NCI-H69 (cell line): ENCODE results near the gene ZPLD1.

Experiments
- DNase-seq: peaks from one replicate; lab custom pipeline; 2025; lab: John Stamatoyannopoulos, UW

Gene ZPLD1

GRCh38 chr3:102466001-102466400 is 31.2 kb downstream of the ZPLD1 start:
- DNase-seq, result peak; percentile 45

- no peak for DNase-seq
These were observed 35.3 kb downstream of the ZPLD1 start for GRCh38 chr3:102470066-102470465.

- DNase-seq, result peak; percentile 14
These were observed 36.2 kb downstream of the ZPLD1 start for GRCh38 chr3:102471001-102471400.

- DNase-seq, result no peak
These were observed 36.7 kb downstream of the ZPLD1 start for GRCh38 chr3:102471491-102471890.

- DNase-seq, result no peak
These were observed 38.8 kb downstream of the ZPLD1 start for GRCh38 chr3:102473648-102474047.

GRCh38 chr3:102474207-102474606 is 39.4 kb downstream of the ZPLD1 start:
- DNase-seq, result no peak

GRCh38 chr3:102476198-102476597 is 41.4 kb downstream of the ZPLD1 start:
- no peak for DNase-seq

GRCh38 chr3:102478160-102478559 is 43.3 kb downstream of the ZPLD1 start:
- peak; percentile 70 for DNase-seq

- no peak for DNase-seq
These were observed 45.3 kb downstream of the ZPLD1 start for GRCh38 chr3:102480139-102480538.

- no peak for DNase-seq
These were observed 46.2 kb downstream of the ZPLD1 start for GRCh38 chr3:102481050-102481449.

GRCh38 chr3:102483556-102483955 is 48.7 kb downstream of the ZPLD1 start:
- no peak for DNase-seq

GRCh38 chr3:102484363-102484762 is 49.5 kb downstream of the ZPLD1 start:
- DNase-seq, result no peak

- DNase-seq, result no peak
These were observed 50.9 kb downstream of the ZPLD1 start for GRCh38 chr3:102485701-102486100.

GRCh38 chr3:102488331-102488730 is 53.5 kb downstream of the ZPLD1 start:
- DNase-seq, result no peak

GRCh38 chr3:102492300-102492699 is 57.5 kb downstream of the ZPLD1 start:
- no peak for DNase-seq

- DNase-seq, result no peak
These were observed 62.8 kb downstream of the ZPLD1 start for GRCh38 chr3:102497571-102497970.

GRCh38 chr3:102505542-102505941 is 70.7 kb downstream of the ZPLD1 start:
- DNase-seq, result no peak

- peak; percentile 72 for DNase-seq
These were observed 75.8 kb downstream of the ZPLD1 start for GRCh38 chr3:102510663-102511062.

- DNase-seq, result no peak
These were observed 76.4 kb downstream of the ZPLD1 start for GRCh38 chr3:102511168-102511567.

- DNase-seq, result no peak
These were observed 76.8 kb downstream of the ZPLD1 start for GRCh38 chr3:102511639-102512038.

- peak; percentile 55 for DNase-seq
These were observed 78.1 kb downstream of the ZPLD1 start for GRCh38 chr3:102512734-102513504.

GRCh38 chr3:102514241-102514640 is 79.4 kb downstream of the ZPLD1 start:
- DNase-seq, result peak; percentile 83

- DNase-seq, result no peak
These were observed 86.4 kb downstream of the ZPLD1 start for GRCh38 chr3:102521246-102521645.

GRCh38 chr3:102525624-102526023 is 90.8 kb downstream of the ZPLD1 start:
- no peak for DNase-seq
